HepG2 (cell line): ENCODE data around the gene SMARCAD1. TPM values are rescaled to one million over a fixed set of nuclear protein-coding genes. Genes with fewer than 3 reads are reported as not detected.

Source experiments
- DMAP1 ChIP-seq: IDR thresholded peaks from 2 replicates; pipeline ENCODE4 v1.6.1; 2016
- ELF3 ChIP-seq: IDR thresholded peaks from 2 replicates; pipeline ENCODE4 v1.6.1; 2016; ENCODE audit warnings: missing genetic modification reagents, missing compliant biosample characterization
- LCORL ChIP-seq, 2 experiments: fragments of 450-650 bp in 1 of 2; sonication (generic) in 1 of 2; formaldehyde crosslinking in 1 of 2; IDR thresholded peaks; 2 replicates each; pipeline versions ENCODE4 v1.5.0 to v1.6.1; 2017 to 2020; ENCODE audit warnings: antibody characterized with exemption in 1 of 2, missing genetic modification reagents in 1 of 2
- MXI1 ChIP-seq: IDR thresholded peaks from 3 replicates; pipeline ENCODE4 v1.6.1; 2012; ENCODE audit warnings: low read depth, low read length, inconsistent platforms, borderline replicate concordance
- PHF20 ChIP-seq: sonication (generic); formaldehyde crosslinking; IDR thresholded peaks from 2 replicates; pipeline ENCODE4 v1.5.0; 2020; ENCODE audit warnings: mild to moderate bottlenecking, missing genetic modification reagents
- PPARG ChIP-seq: conservative IDR thresholded peaks from 2 replicates; pipeline ENCODE4 v1.6.1; 2016; ENCODE audit warnings: missing biosample characterization, missing genetic modification reagents
- RFX5 ChIP-seq: IDR thresholded peaks from 2 replicates; pipeline ENCODE4 v1.6.1; 2011; ENCODE audit warnings: low read depth, low read length, improper control_type of control experiment
- SOX5 ChIP-seq: IDR thresholded peaks from 2 replicates; pipeline ENCODE4 v1.6.1; 2016; ENCODE audit warnings: borderline replicate concordance
- SRSF4 ChIP-seq: fragments of 200-400 bp; formaldehyde crosslinking; IDR thresholded peaks from one replicate; pipeline ENCODE4 v1.6.1; 2018; ENCODE audit warnings: mild to moderate bottlenecking, low read depth, low read length, moderate library complexity; ENCODE audit not compliant: poor library complexity, severe bottlenecking
- TEAD2 ChIP-seq: sonication (generic); formaldehyde crosslinking; IDR thresholded peaks from 2 replicates; pipeline ENCODE4 v1.9.0; 2021; ENCODE audit warnings: missing genetic modification reagents
- WIZ ChIP-seq: sonication (generic); formaldehyde crosslinking; IDR thresholded peaks from 2 replicates; pipeline ENCODE4 v1.5.1; 2020; ENCODE audit warnings: mild to moderate bottlenecking, missing genetic modification reagents
- ZFP82 ChIP-seq: sonication (generic); formaldehyde crosslinking; IDR thresholded peaks from 2 replicates; pipeline ENCODE4 v1.5.1; 2020; ENCODE audit warnings: mild to moderate bottlenecking, missing genetic modification reagents, borderline replicate concordance
- ZKSCAN1 ChIP-seq: fragments of 150-350 bp; IDR thresholded peaks from 2 replicates; pipeline ENCODE4 v1.6.1; 2014; ENCODE audit warnings: low read length
- ZNF24 ChIP-seq: fragments of 450-650 bp; IDR thresholded peaks from 2 replicates; pipeline ENCODE4 v1.6.1; 2017; ENCODE audit warnings: antibody characterized with exemption, mild to moderate bottlenecking
- ZNF354B ChIP-seq: sonication (generic); formaldehyde crosslinking; IDR thresholded peaks from 2 replicates; pipeline ENCODE4 v1.8.0; 2022; ENCODE audit warnings: mild to moderate bottlenecking, missing genetic modification reagents
- ZNF614 ChIP-seq: IDR thresholded peaks from 2 replicates; pipeline ENCODE4 v1.6.1; 2018; ENCODE audit warnings: missing biosample characterization, missing genetic modification reagents, inconsistent platforms, borderline replicate concordance
- ZNF839 ChIP-seq: sonication (generic); formaldehyde crosslinking; IDR thresholded peaks from 2 replicates; pipeline ENCODE4 v1.4.0; 2020; ENCODE audit warnings: missing genetic modification reagents, mild to moderate bottlenecking, borderline replicate concordance
- polyA plus RNA-seq, 8 experiments: library from polyadenylated mRNA; depleted of rRNA in 3 of 8; stranded (reverse) in 7 of 8; unstranded in 1 of 8; fragments of >200 nt; fragmentation: Illumina TruSeq in 4 of 8; extraction: Trizol in 4 of 8; gene quantifications; 2 replicates each; pipeline versions ENCODE4 v1.2.1 to v1.2.3, GENCODE V29; 2011 to 2016; ENCODE audit warnings: low read depth in 4 of 8, missing spikeins in 1 of 8, mixed read lengths in 1 of 8; ENCODE audit not compliant: insufficient read depth in 1 of 8
- total RNA-seq, 5 experiments: library from RNA; depleted of rRNA; stranded (reverse); fragments of >200 nt; fragmentation: Illumina TruSeq; extraction: Trizol; gene quantifications; 2 replicates each; pipeline ENCODE4 v1.2.3, GENCODE V29; 2016; ENCODE audit warnings: low read depth in 1 of 5
- TF ChIP-seq, protein P1 (sequence below): sonication (generic); formaldehyde crosslinking; IDR thresholded peaks from 2 replicates; pipeline ENCODE4 v1.8.1; 2023; ENCODE audit warnings: mild to moderate bottlenecking, moderate library complexity, missing genetic modification reagents
- TF ChIP-seq, protein P2 (sequence below): sonication (generic); formaldehyde crosslinking; IDR thresholded peaks from 2 replicates; pipeline ENCODE4 v1.4.0; 2020; ENCODE audit warnings: missing genetic modification reagents
- TF ChIP-seq, protein P3 (sequence below): sonication (generic); formaldehyde crosslinking; IDR thresholded peaks from 2 replicates; pipeline ENCODE4 v1.9.0; 2021; ENCODE audit warnings: missing genetic modification reagents, borderline replicate concordance
- TF ChIP-seq, protein P4 (sequence below): sonication (generic); formaldehyde crosslinking; IDR thresholded peaks from 2 replicates; pipeline ENCODE4 v1.4.0; 2020; ENCODE audit warnings: missing genetic modification reagents, borderline replicate concordance
- TF ChIP-seq, protein P5 (sequence below): sonication (generic); formaldehyde crosslinking; IDR thresholded peaks from 2 replicates; pipeline ENCODE4 v1.4.0; 2020; ENCODE audit warnings: missing genetic modification reagents
- TF ChIP-seq, protein P6 (sequence below): sonication (generic); formaldehyde crosslinking; IDR thresholded peaks from 2 replicates; pipeline ENCODE4 v1.4.0; 2020; ENCODE audit warnings: missing genetic modification reagents

The SMARCAD1 gene
- total and polyA plus RNA-seq, 2 of the 13 experiments (the other 11 are each of a cell fraction or from before 2014, with no cell fraction given), result 18.2 to 35.9 TPM

DNA sequence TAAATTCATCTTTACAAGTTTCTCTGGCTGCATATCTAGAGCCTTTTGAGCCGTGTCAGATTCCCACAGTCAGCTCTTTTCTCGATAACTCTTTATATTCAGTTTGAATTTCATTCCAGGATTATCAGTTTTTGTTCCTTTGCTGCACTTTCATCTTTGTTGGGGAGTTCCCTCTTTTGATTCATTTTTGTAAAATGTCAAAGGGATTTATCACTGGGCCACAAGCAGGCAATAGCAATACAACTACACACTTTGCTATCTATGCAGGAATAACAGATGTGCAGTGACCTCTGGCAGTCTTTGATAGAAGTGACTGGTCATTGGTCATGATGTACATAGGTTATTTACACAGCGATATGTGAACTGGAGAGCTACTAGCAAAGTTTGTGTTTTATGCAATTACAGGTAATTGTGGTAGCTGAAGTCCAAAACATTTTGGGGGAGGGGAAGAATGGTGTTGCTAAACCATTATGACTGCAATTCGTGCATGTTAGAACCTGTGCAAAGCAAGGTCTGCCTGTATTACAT lies 91.1 kb downstream of the SMARCAD1 start (continued):
- TF ChIP-seq PPARG (CRISPR knock-in tag), result peak; percentile 97
- no peak for TF ChIP-seq PHF20
- TF ChIP-seq ZNF24, result no peak
- peak; percentile 43; the same call in 1 of the 2 replicates for TF ChIP-seq ZKSCAN1
- TF ChIP-seq, protein P1, sequence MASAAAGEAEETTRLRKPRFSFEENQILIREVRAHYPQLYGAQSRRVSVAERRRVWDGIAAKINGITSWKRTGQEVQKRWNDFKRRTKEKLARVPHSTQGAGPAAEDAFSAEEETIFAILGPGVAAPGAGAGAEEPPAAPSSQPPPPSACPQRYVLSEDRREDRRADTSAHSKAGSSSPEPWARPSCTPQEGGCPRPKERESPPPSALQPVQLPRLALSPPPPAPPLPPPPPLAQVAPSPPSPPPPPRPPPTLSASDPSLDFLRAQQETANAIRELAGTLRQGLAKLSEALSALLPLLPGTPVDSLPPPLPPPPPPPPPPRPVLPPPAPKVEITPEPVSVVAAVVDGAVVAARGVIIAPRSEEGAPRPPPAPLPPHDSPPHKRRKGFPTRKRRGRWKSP, result no peak; the same call in 1 of the 2 replicates
- TF ChIP-seq ZNF839 (CRISPR knock-in tag), result no peak
- TF ChIP-seq, protein P2, sequence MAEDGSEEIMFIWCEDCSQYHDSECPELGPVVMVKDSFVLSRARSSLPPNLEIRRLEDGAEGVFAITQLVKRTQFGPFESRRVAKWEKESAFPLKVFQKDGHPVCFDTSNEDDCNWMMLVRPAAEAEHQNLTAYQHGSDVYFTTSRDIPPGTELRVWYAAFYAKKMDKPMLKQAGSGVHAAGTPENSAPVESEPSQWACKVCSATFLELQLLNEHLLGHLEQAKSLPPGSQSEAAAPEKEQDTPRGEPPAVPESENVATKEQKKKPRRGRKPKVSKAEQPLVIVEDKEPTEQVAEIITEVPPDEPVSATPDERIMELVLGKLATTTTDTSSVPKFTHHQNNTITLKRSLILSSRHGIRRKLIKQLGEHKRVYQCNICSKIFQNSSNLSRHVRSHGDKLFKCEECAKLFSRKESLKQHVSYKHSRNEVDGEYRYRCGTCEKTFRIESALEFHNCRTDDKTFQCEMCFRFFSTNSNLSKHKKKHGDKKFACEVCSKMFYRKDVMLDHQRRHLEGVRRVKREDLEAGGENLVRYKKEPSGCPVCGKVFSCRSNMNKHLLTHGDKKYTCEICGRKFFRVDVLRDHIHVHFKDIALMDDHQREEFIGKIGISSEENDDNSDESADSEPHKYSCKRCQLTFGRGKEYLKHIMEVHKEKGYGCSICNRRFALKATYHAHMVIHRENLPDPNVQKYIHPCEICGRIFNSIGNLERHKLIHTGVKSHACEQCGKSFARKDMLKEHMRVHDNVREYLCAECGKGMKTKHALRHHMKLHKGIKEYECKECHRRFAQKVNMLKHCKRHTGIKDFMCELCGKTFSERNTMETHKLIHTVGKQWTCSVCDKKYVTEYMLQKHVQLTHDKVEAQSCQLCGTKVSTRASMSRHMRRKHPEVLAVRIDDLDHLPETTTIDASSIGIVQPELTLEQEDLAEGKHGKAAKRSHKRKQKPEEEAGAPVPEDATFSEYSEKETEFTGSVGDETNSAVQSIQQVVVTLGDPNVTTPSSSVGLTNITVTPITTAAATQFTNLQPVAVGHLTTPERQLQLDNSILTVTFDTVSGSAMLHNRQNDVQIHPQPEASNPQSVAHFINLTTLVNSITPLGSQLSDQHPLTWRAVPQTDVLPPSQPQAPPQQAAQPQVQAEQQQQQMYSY (CRISPR knock-in tag), result no peak
- TF ChIP-seq LCORL (IDR thresholded peaks at IDR 0.05), result peak; percentile 63
- peak; percentile 76 for TF ChIP-seq LCORL (CRISPR knock-in tag; IDR thresholded peaks at IDR 0.05)
- TF ChIP-seq, protein P3, sequence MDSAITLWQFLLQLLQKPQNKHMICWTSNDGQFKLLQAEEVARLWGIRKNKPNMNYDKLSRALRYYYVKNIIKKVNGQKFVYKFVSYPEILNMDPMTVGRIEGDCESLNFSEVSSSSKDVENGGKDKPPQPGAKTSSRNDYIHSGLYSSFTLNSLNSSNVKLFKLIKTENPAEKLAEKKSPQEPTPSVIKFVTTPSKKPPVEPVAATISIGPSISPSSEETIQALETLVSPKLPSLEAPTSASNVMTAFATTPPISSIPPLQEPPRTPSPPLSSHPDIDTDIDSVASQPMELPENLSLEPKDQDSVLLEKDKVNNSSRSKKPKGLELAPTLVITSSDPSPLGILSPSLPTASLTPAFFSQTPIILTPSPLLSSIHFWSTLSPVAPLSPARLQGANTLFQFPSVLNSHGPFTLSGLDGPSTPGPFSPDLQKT (CRISPR knock-in tag), result no peak
- TF ChIP-seq ELF3 (CRISPR knock-in tag), result no peak
- no peak for TF ChIP-seq DMAP1 (CRISPR knock-in tag)
- TF ChIP-seq MXI1, result no peak
- TF ChIP-seq, protein P4, sequence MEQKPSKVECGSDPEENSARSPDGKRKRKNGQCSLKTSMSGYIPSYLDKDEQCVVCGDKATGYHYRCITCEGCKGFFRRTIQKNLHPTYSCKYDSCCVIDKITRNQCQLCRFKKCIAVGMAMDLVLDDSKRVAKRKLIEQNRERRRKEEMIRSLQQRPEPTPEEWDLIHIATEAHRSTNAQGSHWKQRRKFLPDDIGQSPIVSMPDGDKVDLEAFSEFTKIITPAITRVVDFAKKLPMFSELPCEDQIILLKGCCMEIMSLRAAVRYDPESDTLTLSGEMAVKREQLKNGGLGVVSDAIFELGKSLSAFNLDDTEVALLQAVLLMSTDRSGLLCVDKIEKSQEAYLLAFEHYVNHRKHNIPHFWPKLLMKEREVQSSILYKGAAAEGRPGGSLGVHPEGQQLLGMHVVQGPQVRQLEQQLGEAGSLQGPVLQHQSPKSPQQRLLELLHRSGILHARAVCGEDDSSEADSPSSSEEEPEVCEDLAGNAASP (CRISPR knock-in tag), result peak; percentile 46; the same call in 1 of the 2 replicates
- no peak for TF ChIP-seq RFX5
- TF ChIP-seq, protein P5, sequence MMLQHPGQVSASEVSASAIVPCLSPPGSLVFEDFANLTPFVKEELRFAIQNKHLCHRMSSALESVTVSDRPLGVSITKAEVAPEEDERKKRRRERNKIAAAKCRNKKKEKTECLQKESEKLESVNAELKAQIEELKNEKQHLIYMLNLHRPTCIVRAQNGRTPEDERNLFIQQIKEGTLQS (CRISPR knock-in tag), result no peak
- no peak for TF ChIP-seq TEAD2 (CRISPR knock-in tag)
- TF ChIP-seq ZFP82 (CRISPR knock-in tag), result no peak
- TF ChIP-seq SRSF4, result no peak
- peak; percentile 75 for TF ChIP-seq SOX5 (CRISPR knock-in tag)
- peak; percentile 85 for TF ChIP-seq ZNF614 (CRISPR knock-in tag)
- TF ChIP-seq WIZ (CRISPR knock-in tag), result no peak
- TF ChIP-seq, protein P6, sequence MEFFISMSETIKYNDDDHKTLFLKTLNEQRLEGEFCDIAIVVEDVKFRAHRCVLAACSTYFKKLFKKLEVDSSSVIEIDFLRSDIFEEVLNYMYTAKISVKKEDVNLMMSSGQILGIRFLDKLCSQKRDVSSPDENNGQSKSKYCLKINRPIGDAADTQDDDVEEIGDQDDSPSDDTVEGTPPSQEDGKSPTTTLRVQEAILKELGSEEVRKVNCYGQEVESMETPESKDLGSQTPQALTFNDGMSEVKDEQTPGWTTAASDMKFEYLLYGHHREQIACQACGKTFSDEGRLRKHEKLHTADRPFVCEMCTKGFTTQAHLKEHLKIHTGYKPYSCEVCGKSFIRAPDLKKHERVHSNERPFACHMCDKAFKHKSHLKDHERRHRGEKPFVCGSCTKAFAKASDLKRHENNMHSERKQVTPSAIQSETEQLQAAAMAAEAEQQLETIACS (CRISPR knock-in tag), result no peak
- TF ChIP-seq ZNF354B (CRISPR knock-in tag), result no peak
